GM19099 (cell line): Measurements from ENCODE around the gene BGLAP.

Experiments
- POLR2A ChIP-seq: IDR thresholded peaks from 3 replicates; pipeline ENCODE4 v1.6.1; 2011; ENCODE audit warnings: low read depth; ENCODE audit not compliant: insufficient read length; ENCODE audit errors: extremely low read depth

BGLAP gene

DNA sequence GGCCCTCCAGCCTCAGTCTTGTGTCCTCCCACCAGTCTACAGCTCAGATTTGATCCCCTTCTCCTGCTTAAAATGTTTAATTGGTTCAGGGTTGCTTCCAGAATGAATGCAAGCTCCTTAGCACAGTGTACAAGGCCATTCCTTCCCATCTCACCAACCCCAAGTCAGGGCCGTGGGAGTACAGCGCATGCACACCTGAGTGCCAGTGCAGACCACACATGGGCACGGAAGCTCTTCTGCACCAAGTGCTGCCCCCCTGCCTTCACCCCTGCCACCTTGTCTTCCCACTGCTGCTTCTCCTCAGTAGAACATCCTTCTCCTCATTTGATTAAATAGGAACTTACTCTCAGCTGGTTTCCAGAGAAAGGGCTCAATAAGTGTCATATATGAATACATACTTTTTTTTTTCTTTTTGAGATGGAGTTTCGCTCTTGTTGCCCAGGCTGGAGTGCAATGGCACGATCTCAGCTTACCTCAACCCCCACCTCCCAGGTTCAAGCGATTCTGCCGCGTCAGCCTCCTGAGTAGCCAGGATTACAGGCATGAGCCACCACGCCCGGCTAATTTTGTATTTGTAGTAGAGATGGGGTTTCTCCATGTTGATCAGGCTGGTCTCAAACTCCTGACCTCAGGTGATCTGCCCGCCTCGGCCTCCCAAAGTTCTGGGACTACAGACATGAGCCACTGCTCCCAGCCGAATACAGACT lies 19.8 kb upstream of the BGLAP start:
- no peak for TF ChIP-seq POLR2A

DNA sequence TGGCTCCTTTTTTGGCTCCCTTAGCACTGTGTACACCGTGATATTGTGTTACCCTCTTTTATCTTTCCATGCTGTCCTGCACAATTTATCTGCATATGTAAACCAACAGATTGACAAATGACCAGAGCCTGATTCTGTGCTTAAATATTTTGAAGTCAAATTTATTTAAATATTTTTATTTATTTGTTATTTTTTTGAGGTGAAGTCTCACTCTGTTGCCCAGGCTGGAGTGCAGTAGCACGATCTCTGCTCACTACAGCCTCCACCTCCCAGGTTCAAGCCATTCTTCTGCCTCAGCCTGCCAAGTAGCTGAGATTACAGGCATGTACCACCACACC lies 16.3 kb upstream of the BGLAP start:
- TF ChIP-seq POLR2A = no peak

GRCh38 chr1:156226116-156226538 lies 15.9 kb upstream of the BGLAP start:
- no peak for TF ChIP-seq POLR2A

DNA sequence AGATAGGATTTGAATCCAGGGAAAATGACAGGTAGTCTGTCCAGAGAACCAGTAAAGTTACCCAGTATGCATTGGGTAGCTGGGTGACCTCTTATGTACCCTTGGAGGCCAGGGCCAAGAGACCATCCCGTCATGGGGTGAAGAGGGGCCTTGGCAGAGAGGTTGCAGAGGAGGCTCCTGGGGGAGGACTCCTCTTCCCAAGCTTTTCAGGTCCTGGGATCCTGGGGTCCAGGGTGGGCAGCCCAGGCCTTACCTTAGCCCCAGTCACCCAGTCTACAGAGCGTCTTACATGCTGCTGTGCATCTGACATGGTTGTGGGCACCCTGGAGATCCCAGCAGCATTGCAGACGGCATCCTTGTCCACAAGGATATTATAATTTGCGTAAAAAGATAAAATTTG lies 15.2 kb upstream of the BGLAP start:
- no peak for TF ChIP-seq POLR2A

- TF ChIP-seq POLR2A = no peak
These were observed 13.5 kb upstream of the BGLAP start for GRCh38 chr1:156228501-156228900.

DNA sequence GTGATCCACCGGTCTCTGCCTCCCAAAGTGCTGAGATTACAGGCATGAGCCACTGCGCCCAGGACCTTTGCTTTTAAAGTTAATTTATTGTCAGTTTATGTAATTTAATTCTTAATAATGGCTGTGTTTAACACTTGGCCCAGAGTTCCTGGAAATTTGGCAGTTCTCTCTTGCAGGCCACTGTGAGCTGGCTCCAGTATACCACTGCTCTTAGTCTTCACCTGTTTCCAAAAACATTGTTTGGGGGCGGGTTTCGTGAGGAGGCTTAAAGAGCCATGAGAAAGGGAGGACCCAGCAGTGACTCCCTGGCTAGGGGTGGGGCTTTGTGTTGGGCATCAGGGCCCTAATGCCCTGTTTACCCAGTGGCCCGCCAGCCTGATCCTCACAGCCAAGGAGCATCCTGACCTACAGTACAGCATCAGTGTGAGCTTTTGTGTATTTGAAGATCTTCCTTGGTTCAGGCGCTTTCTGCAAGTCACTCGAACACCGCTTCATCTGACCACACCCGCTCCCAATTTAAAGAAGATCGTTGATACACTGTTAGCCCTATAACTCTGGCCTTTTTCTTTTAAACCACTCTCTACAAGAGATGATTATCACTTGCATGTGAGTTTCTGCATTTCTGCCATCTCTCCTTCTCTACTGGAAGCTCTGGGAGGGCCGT lies 12.0 kb upstream of the BGLAP start:
- no peak for TF ChIP-seq POLR2A

DNA sequence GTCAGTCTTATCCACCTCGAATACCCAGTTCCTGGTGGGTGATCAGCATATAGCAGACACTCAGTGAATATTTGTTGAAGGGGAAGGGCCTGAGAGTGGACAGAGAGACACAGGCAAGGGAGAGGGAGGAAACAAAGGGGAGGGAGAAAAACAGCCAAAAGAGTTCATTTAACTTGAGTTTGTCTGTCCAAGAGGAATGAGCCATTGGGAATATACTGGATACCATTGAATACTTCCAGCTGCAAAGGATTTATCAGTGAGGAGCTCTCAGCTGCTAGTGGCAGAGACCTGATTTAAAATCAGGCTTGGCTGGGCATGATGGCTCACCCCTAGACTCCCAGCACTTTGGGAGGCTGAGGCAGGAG lies 11.5 kb upstream of the BGLAP start:
- no peak for TF ChIP-seq POLR2A

DNA sequence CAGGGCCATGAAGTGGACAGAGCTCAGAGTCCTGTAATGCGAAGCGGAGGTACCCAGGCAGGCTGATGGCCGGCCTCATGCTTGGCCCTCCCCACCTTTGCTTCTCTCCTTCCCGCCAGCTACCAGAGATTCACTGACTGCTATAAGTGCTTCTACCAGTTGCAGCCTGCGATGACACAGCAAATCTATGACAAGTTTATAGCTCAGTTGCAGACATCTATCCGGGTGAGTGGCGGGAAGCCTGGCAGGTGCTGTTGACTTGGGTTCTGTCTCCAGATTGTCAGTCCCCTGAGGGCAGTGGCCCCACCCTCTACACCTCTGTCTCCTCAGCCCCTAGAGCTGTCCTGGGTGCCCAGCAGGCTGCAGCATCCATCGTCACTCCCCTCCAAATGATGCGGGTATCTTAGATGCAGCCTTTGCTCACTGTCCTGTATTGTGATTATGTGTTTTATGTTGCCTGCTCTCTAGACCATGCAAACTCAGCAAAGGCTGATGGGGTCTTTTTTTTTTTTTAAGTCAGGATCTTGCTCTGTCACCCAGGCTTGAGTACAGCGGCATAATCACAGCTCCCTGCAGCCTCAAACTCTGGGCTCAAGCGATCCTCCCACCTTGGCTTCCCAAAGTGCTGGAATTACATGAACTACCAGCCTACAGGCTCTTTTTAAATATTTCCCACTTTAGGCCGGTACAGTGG lies 9.6 kb upstream of the BGLAP start:
- TF ChIP-seq POLR2A = no peak

GRCh38 chr1:156233426-156234127 lies 8.4 kb upstream of the BGLAP start:
- TF ChIP-seq POLR2A = no peak

DNA sequence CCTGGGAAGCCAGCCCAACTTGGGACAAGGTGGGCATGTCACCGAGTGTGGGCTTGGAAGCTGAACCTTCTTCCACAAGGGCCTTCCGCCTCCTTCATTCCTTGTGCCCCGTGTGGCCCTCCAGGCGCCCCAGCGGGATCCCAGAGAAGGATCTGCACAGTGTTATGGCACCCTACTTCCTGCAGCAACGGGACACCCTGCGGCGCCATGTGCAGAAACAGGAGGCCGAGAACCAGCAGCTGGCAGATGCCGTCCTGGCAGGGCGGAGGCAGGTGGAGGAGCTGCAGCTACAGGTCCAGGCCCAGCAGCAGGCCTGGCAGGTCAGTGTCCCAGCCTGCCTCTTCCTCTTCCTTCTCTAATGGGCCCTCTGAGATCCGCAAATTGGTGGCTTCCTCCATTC lies 5.8 kb upstream of the BGLAP start:
- no peak for TF ChIP-seq POLR2A

GRCh38 chr1:156238248-156238647 lies 3.7 kb upstream of the BGLAP start:
- no peak for TF ChIP-seq POLR2A

- no peak for TF ChIP-seq POLR2A
These were observed 623 bp upstream of the BGLAP start for GRCh38 chr1:156241311-156241811.

- TF ChIP-seq POLR2A = no peak
These were observed 754 bp downstream of the BGLAP start for GRCh38 chr1:156242738-156243137.

- TF ChIP-seq POLR2A = no peak
These were observed 2.1 kb downstream of the BGLAP start for GRCh38 chr1:156244126-156244525.

- TF ChIP-seq POLR2A = no peak
These were observed 2.7 kb downstream of the BGLAP start for GRCh38 chr1:156244712-156245111.
